T-helper 1 cell (primary cell): ENCODE results near the gene RIC8B.

Source experiments
- DNase-seq, 5 donors: peaks; one replicate each; pipeline ENCODE4 v3.0.0-alpha.2; 2012 to 2020

RIC8B gene

DNA sequence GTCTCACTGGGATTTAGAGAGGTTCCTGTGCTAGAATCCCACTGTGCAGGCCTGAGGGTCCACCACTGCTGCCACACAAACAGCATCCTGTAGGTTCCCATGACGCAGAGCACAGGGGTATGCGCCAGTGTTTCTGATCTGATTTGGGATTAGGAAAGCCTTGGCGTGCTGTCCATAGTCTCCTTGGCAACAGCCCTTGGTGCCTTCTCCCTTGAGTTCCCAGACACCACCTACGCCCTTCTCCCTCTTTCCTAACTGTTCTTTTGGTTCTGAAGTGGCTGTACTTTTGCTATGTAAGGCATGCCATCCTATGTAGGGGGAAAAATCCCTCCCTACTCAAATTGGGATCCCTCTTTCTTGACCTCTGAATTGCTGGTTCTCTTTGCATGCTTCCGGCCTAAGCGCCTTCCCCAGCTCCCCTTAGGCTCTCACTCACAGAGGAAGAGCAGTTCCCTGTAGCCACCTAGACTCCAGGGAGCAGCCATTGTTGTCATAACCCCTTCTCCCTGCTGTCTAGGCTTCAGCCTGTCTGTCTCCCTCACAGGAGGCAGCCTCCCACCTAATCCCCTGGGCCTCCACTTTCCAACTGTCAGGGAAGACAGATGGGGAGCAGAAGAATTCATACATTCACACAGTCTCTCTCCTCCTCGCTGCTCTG lies 14.8 kb upstream of the RIC8B start:
- DNase-seq, result no peak

DNA sequence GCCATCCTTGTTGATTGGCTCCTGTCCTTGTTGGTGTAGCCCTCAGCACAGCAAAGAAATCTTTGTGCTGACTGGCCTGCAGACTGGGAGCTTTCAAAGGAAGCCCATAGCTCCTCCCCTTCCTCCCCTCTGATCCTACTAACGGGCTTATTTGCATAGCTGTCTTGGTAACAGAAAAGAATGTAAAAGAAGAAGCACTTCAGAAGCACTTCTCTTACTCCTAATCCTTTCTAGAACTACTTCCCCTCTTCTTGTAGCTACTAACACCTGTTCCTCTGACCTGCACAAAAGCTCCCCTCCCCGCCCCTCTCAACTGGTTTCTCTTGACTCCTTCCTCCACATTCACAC lies 14.3 kb upstream of the RIC8B start:
- DNase-seq, result peak in 2 of 5 donors; percentile 32 to 43

DNA sequence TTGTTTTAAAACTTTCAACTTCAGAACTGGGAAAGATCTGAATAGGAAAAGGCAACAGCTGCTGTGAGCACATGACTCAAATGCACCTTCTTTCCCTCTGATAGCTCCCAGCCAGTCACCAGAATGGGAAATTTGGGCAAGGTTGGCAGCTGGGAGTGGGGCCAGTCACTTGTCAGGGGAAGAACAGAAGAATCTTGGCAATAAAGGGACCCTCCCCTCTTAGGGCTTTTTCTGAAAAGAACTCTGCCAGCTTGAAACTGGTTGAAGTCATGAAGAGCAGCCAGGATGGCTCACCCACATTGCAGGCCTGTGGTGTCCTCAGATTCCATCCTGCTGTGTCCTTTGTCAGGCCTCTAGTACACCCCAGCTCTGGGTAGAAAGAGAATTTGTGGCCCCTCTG lies 10.3 kb upstream of the RIC8B start:
- DNase-seq, result no peak

DNA sequence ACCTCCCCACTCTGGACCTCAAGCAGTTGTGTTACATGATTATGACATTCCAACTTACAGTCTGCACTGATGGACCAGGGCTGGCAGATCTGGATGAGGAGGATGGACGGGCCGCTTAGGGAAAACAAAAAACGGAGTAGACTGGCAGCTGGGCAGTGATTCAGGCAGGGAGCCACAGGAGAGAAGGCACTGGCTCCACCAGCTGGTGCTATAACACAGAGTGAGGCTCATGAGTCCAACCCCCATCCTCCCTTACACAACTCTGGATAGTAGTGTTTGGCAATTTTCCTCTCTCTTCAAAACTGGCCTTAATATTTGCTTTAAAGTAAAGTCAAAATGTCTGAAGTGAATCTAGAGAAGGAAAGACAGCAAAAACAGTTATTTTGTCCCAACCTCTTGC lies 9.7 kb upstream of the RIC8B start:
- DNase-seq, result no peak

DNA sequence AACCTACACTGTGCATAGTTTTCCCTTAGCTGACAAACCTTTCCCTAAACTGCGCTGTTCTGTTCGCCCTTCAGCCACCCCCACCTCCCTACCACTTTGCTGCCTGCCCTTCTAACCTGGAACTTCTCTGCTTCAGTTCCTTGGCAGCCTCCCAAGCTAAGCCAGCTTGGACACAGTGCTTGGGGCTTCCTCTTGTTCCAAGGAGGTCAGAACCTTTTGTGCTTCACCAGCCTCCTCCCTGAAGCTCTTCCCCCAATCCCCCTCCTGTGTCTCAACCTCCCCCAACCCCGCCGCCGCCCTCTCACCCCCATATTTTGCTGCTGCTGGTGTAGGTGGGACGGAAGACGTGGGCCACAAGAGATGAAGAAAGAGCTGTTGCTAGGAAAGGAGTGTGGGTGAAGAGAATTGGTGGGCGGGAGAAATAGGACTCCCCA lies 8.1 kb upstream of the RIC8B start:
- no peak for DNase-seq

DNA sequence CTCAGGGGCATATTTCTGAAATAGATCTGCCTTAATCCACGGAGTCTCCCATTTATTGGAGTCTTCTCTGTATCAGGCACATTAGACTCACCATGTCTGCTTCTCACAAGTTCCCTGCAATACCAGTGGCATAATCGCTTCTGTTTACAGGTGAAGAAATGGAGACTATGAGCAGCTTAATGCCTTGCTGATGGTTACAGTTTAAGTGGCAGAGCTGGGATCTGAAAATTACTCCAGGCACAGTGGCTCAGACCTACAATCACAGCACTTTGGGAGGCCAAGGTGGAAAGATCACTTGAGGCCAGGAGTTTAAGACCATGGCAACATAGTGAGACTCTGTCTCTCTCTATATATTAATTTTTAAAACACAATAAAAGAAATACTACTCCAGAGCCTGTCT lies 7.3 kb upstream of the RIC8B start:
- no peak for DNase-seq

DNA sequence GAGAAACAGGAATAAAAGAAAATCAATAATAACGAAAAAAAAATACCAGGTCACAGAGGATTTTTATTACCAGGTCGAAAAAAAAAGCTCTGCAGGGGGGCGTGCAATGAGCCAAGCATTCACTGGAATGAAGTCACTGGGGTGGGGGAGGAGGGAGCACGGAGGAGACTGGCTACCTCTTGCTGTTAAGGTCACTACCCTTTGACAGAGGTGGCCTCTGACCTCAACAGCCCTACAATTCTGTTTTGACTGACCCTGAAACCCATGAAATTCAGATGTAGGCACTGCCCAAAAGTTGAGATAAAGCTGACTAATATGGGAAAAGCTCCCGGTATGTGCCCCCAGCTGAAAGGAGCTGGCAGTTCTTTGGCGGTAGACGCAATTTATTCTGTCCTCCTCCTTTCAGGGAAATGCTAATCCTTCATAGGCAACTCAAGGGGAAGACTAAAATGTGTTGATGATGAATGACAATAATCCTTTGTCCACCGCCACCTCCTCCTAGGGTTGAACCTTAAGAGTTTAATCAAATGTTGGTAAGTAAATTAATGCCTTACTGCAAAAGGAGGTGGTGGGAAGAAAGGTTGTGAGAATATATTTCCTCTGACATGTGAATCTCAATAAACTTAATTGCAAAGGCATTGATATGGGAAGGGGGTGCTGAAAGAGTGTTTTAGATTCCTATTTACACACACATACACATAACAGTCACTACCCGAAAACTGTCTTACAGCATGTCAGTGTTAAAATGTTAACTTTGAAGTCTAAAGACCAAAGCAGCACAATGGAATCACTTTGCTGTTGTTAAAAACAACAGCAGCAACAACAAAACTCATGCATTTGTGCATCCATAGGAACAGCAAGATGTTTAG lies 6.3 kb upstream of the RIC8B start:
- no peak for DNase-seq

DNA sequence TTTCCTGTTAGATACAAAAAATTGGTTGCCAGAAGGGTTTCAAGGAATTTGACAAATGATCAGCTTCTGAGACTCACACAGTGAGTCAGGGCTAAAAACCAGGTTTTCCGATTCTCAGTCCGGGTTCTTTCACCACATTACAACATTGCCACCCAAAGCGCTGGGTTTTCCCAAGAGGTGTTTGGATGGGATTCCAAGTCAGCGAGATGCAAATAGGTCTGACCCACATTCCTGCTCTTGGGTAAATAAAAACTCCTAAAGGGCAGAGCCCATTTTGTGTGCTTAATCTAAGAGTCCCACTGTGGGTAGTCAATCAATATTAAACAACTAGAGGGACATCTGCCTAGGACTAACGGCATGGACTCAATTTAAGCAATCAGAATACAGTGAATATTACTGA lies 5.4 kb upstream of the RIC8B start:
- no peak for DNase-seq

DNA sequence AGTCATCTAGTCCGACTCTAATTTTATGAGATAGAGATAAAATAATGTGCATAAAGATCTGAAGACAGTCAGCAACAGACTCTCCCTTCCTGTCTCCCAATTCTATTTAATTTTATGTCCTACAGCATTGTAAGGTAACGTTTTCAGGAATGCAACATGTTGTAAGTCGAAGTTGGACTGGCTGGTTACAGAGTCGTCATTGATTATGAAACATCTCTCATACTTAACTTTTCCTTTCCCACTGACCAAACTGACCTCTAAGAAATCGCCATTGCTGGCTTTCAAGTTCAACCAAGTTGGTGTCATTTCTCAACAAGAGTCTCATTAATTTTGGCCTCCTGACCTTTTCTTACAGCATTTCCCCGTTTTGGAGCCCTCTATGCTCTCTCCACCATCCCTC lies 4.9 kb upstream of the RIC8B start:
- DNase-seq, result no peak

DNA sequence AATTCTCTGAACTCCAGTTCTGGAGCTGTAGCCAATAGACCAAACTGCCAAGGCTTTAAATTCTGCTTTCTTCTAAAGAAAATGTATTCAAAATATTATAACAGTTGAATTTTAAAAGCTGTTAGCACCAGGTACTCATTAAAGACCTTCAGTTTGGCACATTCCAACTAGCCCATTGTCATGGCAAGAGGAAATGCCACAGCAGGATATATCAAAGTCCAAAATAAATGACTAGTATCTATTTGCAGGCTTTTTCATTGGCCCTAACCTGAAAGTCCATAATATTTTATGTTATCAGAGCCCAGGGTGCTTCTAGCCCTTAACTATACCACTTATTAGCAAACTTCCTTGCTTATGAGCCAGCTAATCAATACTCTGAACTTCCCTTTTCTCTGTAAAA lies 3.1 kb upstream of the RIC8B start:
- no peak for DNase-seq

DNA sequence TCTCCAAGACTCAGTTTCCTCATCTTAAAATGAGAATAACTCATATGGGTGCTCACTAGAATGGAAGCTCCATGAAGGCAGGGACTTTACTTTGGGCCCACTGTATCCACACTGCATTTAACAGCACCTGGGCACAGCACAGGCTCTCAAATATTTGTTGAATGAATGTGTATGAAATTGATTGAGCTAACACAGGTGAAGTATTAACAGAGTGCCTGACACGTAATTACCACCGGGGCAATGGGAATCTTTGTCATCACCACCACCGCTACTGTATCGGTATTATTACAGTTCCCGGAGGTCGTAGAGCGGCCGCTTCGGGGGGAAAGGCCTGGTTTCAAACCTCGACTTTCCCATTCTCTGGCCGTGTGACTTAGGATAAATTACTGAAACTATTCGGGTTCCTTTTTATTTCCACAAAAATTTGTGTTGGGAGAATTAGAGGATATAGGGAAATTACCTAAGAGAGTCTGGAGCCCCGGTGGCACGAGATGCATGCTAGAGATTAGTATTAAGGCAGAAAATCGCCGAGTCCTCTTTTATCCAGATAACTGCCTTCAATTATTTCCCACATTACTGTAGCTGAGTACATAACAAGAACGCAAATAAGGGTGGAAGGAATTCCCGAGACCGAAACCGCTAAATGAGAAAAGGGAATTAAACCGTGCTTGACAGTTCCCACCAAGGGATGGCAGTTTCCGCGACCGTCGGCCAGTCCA lies 1.0 kb upstream of the RIC8B start:
- no peak for DNase-seq

DNA sequence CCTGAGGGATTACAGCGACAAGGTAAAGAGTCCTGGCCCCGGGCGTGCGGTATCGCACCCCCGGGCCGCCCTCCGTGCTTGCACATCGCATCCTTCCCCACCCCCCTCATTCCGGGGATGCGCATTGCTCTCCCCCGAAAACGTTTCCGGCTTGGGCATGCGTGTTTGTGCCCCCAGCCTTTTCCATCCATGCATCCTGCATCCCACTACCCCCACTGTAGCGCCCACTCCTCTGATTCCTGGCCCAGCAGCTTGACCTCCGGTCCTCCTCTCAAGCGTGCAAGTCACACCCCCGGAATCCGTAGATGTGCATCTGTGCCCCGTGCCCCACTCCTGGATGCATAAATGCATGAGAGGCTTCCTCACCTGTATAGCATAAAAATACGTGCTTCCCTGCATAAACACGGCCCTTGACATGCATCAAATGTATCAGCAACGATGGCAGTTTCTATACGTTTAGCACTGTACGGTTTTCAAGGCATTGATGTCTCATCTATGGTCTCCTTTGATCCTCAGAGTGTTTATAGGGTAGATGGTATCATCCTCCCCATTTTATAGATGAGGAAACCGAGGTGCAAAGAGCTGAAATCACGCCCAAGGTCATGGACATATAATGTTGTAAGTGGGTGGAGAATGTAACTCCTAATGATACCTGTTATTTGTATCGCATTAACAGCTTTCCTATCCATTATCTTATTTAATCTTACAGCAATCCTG lies 484 bp downstream of the RIC8B start:
- DNase-seq, result peak in 1 of 5 donors; percentile 6

DNA sequence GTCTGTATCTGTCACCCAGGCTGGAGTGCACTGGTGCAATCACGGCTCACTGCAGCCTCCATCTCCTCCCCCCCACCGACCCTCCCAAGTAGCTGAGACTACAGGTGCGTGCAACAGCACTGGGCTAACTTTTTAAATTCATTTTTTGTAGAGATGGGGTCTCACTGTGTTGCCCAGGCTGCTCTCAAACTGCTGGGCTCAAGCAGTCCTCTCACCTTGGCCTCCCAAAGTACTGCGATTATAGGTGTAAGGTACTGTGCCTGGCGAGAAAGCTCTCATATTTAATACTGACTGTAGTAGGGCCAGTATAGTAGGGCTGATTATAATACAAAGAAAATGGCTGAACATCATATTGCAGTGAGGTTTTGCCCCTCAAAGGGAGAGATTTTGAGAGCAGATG lies 2.4 kb downstream of the RIC8B start:
- DNase-seq, result no peak

DNA sequence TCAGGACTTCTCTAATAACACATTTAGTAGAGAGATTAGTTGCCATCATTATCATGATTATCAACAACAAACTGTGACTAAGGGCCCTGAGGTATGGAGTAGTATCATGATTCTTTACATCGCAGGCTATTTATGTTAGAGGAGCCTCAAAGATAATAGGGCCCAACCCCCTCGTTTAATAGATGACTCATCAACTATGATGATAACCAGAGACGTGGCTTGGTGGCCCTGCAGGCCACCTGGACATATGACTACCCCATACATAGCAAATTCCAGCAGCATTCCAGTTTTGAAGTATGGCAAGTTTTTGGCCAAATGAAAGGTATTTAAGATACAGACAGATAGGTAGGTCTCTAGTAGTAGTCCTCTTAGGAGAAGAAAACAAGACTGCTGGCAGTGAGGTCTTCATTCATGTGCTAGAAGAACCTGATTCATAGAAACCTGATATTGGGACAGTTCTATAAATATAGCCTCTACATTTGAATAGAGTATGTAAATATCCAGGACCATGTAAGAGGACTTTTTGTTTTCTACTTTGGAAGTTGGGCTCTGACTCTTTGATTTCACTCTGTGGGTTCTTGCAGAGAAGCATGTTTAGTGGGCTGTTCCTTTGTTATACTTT lies 5.6 kb downstream of the RIC8B start:
- DNase-seq, result no peak

DNA sequence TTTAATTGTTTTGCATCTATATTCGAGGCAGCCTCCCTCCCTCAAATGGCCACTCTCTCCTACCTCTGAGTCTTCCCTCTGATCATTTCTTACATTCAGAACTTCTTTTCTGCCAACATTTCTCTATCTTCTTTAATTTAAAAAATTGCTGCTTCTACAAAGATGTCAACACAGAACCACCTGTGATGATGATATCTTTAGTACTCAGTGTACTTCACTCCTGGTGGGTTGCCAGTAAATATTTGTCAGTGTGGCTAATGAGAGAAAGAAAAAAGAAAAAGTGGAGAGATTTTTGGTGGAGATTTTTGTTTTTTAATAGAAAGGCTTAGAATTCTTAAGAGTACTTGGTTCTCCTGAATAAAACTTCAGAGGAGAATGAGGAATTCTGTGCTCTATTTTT lies 8.1 kb downstream of the RIC8B start:
- DNase-seq, result no peak

DNA sequence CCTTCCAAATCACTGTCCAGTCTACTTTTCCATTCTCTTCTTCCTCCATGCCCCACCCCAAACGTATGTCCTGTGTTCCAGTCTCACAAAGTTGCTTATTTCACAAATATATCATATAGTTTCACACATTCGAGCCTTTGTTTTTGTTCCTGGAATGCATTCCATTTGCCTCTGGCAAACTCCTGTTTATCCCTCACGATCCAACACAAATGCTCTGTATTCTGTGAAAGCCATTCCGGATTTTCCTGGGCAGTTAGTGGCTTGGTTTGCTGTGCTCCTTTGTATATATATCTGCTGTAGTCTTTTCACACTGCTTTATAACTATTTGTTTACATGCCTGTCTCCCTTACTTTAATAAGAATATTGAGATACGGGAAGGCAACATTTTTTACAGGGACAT lies 9.0 kb downstream of the RIC8B start:
- DNase-seq, result no peak

DNA sequence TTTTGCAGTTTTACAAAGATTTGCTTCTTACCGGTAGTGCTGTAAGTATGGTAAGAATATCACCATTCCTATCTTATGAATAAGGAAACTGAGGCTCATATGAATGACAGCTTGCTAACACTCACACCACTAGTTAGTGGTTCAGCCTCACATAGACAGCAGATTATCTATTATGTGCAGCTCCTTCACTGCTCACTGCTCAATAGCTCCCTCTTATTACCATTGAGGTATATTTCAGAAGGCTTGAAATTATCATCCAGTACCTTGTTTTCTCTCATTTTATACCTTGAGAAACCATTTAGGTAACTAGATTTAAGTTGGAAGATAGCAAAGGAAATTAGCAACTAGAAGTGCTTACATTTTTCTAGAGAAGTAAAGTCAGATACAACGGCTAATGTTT lies 15.5 kb downstream of the RIC8B start:
- no peak for DNase-seq

DNA sequence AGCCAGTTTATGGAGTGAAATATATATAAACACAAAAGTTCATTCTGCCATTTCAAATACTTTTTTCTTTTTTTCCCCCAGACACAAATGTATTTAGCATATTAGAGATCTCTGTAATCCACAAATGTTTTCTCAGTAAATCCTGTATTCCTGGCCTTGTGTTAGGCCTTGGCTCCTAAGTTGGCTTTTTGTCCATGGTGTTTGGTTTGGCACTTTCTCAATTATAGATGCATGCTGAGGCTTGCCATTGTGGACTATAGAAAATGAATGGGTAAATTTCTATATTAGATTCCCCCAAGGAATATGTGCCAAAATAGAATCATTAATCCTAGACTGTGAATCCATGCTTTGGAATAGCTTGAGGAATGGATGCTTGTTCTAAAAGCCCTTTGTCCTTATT lies 17.0 kb downstream of the RIC8B start:
- no peak for DNase-seq

DNA sequence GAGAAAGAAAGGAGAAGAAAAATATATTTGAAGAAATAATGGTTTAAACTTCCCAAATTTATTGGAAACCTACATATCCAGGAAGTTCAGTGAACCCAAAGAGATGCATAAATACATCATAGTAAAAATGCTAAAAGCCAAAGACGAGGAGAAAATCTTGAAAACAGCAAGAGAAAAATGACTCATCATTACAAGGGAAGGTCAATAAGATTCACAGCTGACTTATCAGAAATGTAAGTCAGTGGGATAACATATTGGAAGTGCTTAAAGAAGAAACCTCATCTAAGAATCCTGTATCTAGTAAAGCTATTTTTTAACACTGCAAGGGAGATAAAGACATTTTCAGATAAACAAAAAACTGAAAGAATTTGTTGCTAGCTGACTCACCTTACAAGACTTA lies 19.9 kb downstream of the RIC8B start:
- DNase-seq, result no peak

DNA sequence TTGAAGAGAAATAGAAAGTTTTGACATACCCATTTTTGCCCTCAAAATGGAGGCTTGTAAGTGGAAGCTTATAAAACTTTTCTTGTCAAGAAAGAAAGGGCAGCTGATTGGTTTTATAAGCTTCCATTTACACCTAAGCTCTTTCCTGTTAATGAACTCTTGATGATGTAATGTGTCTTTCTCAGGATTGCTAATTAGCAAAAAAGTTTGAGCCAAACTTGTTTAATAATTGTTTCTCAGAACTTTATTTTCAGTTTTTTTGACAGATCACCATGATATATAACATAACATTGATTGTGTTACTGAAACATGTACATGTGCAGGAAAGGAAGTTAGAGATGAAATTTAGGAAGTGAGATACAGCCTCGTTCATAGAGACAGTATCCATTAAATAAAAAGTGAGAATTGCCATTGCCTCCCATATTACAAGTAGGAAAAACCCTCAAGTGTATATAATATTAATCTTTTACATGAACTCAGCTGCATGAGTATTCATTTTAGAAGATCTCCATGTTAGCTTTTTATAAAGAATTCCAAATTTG lies 26.8 kb downstream of the RIC8B start:
- no peak for DNase-seq

DNA sequence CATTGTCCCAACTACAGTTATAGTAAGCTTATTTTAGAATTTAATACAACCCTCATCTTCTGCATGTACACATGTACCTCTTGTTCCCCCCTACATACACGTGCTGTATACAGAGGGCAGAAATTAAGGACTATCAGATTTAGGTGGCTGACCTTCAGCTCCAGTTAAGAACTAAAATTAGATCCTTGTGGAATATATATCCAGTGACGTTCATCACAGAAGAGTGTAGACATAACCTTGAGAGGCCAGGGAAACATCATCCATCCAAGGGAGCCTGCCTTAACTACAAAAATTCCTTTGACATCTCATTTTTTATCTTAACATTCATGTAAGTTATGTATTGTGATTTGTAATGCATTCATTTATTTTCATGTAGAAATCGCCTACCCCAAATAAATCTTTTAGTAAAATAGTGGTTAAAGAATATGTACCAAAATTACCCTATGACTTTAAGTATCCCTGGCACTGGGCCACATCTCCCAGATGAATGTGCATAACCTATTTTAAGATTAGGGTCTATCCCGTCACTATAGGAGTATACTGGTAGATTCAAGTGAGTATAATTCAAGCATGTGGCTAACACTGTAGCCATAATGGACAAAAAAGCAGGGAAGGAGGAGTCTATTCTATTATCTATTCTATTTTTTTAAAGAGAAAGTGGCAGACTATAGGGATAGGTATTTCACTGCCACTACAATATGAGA lies 27.5 kb downstream of the RIC8B start:
- no peak for DNase-seq

DNA sequence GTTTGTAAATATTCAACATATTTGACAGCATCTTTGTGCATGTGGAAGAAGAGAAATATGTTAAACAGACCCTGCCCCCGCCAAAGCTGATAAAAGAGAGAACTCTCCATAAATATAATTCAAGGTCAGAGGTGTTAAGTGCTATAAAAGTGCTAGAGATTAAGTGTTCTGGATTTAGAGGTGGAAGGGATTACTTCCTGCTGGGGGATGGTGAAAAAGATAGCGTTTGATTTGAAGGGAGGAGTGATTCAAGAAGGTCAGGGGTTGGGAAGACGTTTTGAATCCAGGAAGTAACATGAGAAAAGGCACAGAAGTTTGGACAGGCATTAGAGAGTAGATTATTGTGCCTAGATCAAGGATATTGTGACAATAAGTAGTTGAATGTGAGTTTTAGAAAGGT lies 30.2 kb downstream of the RIC8B start:
- no peak for DNase-seq
